PC-3 (cell line): ENCODE measurements around the gene MED17. TPM values are rescaled to one million over a fixed set of nuclear protein-coding genes. Genes with fewer than 3 reads are reported as not detected.

ENCODE experiments used
- ATAC-seq: fragments of 200-7000 bp; cut with Tn5 transposase; 2 replicates; pipeline ENCODE4 v1.9.1; 2020; ENCODE audit warnings: mild to moderate bottlenecking, moderate library complexity
- BruUV-seq: library from RNA; stranded (reverse); fragments of 400-500 nt; replicated peaks from 2 replicates; lab custom pipeline; 2021; lab: Mats Ljungman, UMichigan
- CTCF ChIA-PET: fragments of 300-600 bp; sonication (Branson Sonifier 250); formaldehyde crosslinking; loops from one replicate; lab custom pipeline; 2022; ENCODE audit warnings: antibody characterized with exemption; lab: Charles Lee
- POLR2A ChIA-PET: fragments of 300-600 bp; sonication (Branson Sonifier 250); formaldehyde crosslinking; loops from one replicate; lab custom pipeline; 2022; ENCODE audit warnings: antibody characterized with exemption; ENCODE audit not compliant: unreplicated experiment; lab: Charles Lee
- DNase-seq: peaks from one replicate; pipeline ENCODE4 v3.0.0-alpha.2; 2015
- H2AFZ ChIP-seq: fragments of 300-600 bp; sonication (generic); 2 replicates; pipeline ENCODE4 v1.6.0; 2016; ENCODE audit warnings: antibody characterized with exemption, low read length
- H3F3A ChIP-seq: fragments of 300-600 bp; sonication (generic); one replicate; pipeline ENCODE4 v1.6.0; 2017; ENCODE audit warnings: antibody characterized with exemption, low read length, control low read depth, mild to moderate bottlenecking; ENCODE audit not compliant: unreplicated experiment
- H3K27ac ChIP-seq: fragments of 300-600 bp; sonication (generic); 2 replicates; pipeline ENCODE4 v1.5.1; 2016; ENCODE audit warnings: mild to moderate bottlenecking, low read length
- H3K27me3 ChIP-seq: fragments of 300-600 bp; sonication (generic); 2 replicates; pipeline ENCODE4 v1.6.1; 2016; ENCODE audit warnings: low read length, mixed read lengths
- H3K36me3 ChIP-seq: fragments of 300-600 bp; sonication (generic); 2 replicates; pipeline ENCODE4 v1.6.1; 2016; ENCODE audit warnings: low read depth, mixed run types, low read length, mixed read lengths
- H3K4me1 ChIP-seq: fragments of 300-600 bp; sonication (generic); 2 replicates; pipeline ENCODE4 v1.5.1; 2016; ENCODE audit warnings: low read length; ENCODE audit not compliant: insufficient read depth
- H3K4me2 ChIP-seq: fragments of 300-600 bp; sonication (generic); 2 replicates; pipeline ENCODE4 v1.6.0; 2016; ENCODE audit warnings: low read length
- H3K4me3 ChIP-seq: fragments of 300-600 bp; sonication (generic); 2 replicates; pipeline ENCODE4 v1.5.1; 2016; ENCODE audit warnings: mild to moderate bottlenecking, low read length, mixed read lengths
- H3K79me2 ChIP-seq: fragments of 300-600 bp; sonication (generic); 2 replicates; pipeline ENCODE4 v1.6.1; 2017; ENCODE audit warnings: low read length, mixed read lengths
- H3K9ac ChIP-seq: fragments of 300-600 bp; sonication (generic); 2 replicates; pipeline ENCODE4 v1.6.0; 2016; ENCODE audit warnings: mild to moderate bottlenecking, low read length
- H3K9me2 ChIP-seq: fragments of 300-600 bp; sonication (generic); replicated peaks from 2 replicates; pipeline ENCODE4 v1.6.1; 2016; ENCODE audit warnings: mixed run types, low read length, mixed read lengths
- H3K9me3 ChIP-seq: fragments of 300-600 bp; sonication (generic); 2 replicates; pipeline ENCODE4 v1.6.1; 2016; ENCODE audit warnings: low read length, mixed read lengths
- H4K20me1 ChIP-seq: fragments of 300-600 bp; sonication (generic); 2 replicates; pipeline ENCODE4 v1.6.1; 2016; ENCODE audit warnings: low read length, mixed read lengths
- CTCF ChIP-seq: fragments of 300-600 bp; sonication (generic); conservative IDR thresholded peaks from 2 replicates; pipeline ENCODE4 v1.5.1; 2017; ENCODE audit warnings: antibody characterized with exemption, low read depth, mild to moderate bottlenecking, low read length
- EZH2 ChIP-seq: fragments of 300-600 bp; sonication (generic); IDR thresholded peaks from one replicate; pipeline ENCODE4 v1.6.1; 2017; ENCODE audit warnings: antibody characterized with exemption, mild to moderate bottlenecking, low read length; ENCODE audit not compliant: unreplicated experiment
- EZH2phosphoT487 ChIP-seq: fragments of 300-600 bp; sonication (generic); IDR thresholded peaks from 2 replicates; pipeline ENCODE4 v1.6.1; 2018; ENCODE audit warnings: mild to moderate bottlenecking, antibody characterized with exemption, low read length, borderline replicate concordance
- intact Hi-C: fragments of 100-400 bp; cut with micrococcal nuclease; formaldehyde crosslinking; loops from 2 replicates; pipeline ENCODE4 v1.9.0; 2023
- total RNA-seq: library from RNA; depleted of rRNA; stranded (reverse); fragments of >200 nt; gene quantifications from 2 replicates; pipeline ENCODE4 v1.2.3, GENCODE V29; 2014

Gene MED17
- total RNA-seq, 1 experiment from 2014 or later, result 58.5 TPM

- no peaks in the 10 kb centered on the region for H4K20me1 ChIP-seq
- no peak overlapping the region for H3K9ac ChIP-seq
- H3K4me3 ChIP-seq, result no peak overlapping the region
- CTCF ChIA-PET, result interaction anchor here (0.6 to 0.7 kb wide), 2 partner anchors 24 to 58 kb away, joined by 3 to 6 read pairs; partner anchors contain the start of gene MED17
- no peaks in the 10 kb centered on the region for H3K9me2 ChIP-seq
- H3K27me3 ChIP-seq, result no peaks in the 10 kb centered on the region
- peak; percentile 99 for DNase-seq
- no peaks in the 10 kb centered on the region for H3K36me3 ChIP-seq
- H3K4me1 ChIP-seq, result peaks cover 47% of the 10 kb centered on the region
- no peaks in the 10 kb centered on the region for H3K9me3 ChIP-seq
- ATAC-seq, result peak; percentile 84
- H3K4me2 ChIP-seq, result peak overlapping the region; percentile 41
- no peaks in the 10 kb centered on the region for H3K79me2 ChIP-seq
- H2AFZ ChIP-seq, result no peak overlapping the region
- no peaks in the 10 kb centered on the region for H3F3A ChIP-seq
- intact Hi-C loops, result loop anchor here (1.0 to 5.0 kb wide), 2 partner anchors 45 to 66 kb away; no protein-coding TSS in a partner anchor
- H3K27ac ChIP-seq, result peak overlapping the region; percentile 63
- TF ChIP-seq EZH2, result no peak
- TF ChIP-seq CTCF, result no peak
- no peak for TF ChIP-seq EZH2phosphoT487
- POLR2A ChIA-PET, result interaction anchor here (0.5 to 1.1 kb wide), 2 partner anchors 8 to 774 kb away, joined by 7 to 9 read pairs; partner anchors contain the start of gene VSTM5
- BruUV-seq, result no TSS peak
Measured at GRCh38 chr11:93842461-93842860, 58.4 kb downstream of the MED17 start.

GRCh38 chr11:93843906-93844305 lies 59.8 kb downstream of the MED17 start:
- Histone ChIP-seq H2AFZ (no peak overlapping the region), H3K9me3 (no peaks in the 10 kb centered on the region), H3K79me2 (peaks cover 7% of the 10 kb centered on the region), H3K36me3 (no peaks in the 10 kb centered on the region), H3K4me2 (peak overlapping the region; percentile 1; the same call in 1 of the 2 replicates), H3K9me2 (no peaks in the 10 kb centered on the region), H4K20me1 (no peaks in the 10 kb centered on the region), H3K27ac (peak overlapping the region; percentile 72; the same call in 1 of the 2 replicates), H3K4me1 (peaks cover 54% of the 10 kb centered on the region), H3K27me3 (no peaks in the 10 kb centered on the region), H3K4me3 (no peak overlapping the region), H3F3A (no peaks in the 10 kb centered on the region), H3K9ac (no peak overlapping the region)
- intact Hi-C loops, result loop anchor here (5.0 kb wide), 1 partner anchor 47 kb away; no protein-coding TSS in a partner anchor
- ChIA-PET CTCF (no interaction called here), POLR2A (no interaction called here)
- BruUV-seq, result no TSS peak
- ATAC-seq (peak; percentile 8; the same call in 1 of the 2 replicates), DNase-seq (peak; percentile 58)
- TF ChIP-seq EZH2 (no peak), EZH2phosphoT487 (no peak), CTCF (no peak)

GRCh38 chr11:93844568-93844967 lies 60.5 kb downstream of the MED17 start:
- ChIA-PET CTCF (no interaction called here), POLR2A (no interaction called here)
- BruUV-seq, result no TSS peak
- Histone ChIP-seq H3K4me3 (no peak overlapping the region), H3K4me2 (peak overlapping the region; percentile 44), H3K9me2 (no peaks in the 10 kb centered on the region), H2AFZ (no peak overlapping the region), H3F3A (no peaks in the 10 kb centered on the region), H3K9me3 (no peaks in the 10 kb centered on the region), H3K9ac (no peak overlapping the region), H3K27me3 (no peaks in the 10 kb centered on the region), H3K4me1 (peaks cover 61% of the 10 kb centered on the region), H3K36me3 (no peaks in the 10 kb centered on the region), H3K27ac (peak overlapping the region; percentile 72), H4K20me1 (0 out of 2 replicates have a peak, but pooled peaks cover 6% of the 10 kb centered on the region), H3K79me2 (peaks cover 13% of the 10 kb centered on the region)
- no peak for ATAC-seq
- intact Hi-C loops, result loop anchor here (5.0 kb wide), 1 partner anchor 47 kb away; no protein-coding TSS in a partner anchor
- TF ChIP-seq CTCF (no peak), EZH2 (no peak), EZH2phosphoT487 (no peak)
- DNase-seq, result peak; percentile 33
